Activated CD4-positive, alpha-beta T cell treated with anti-CD3 and anti-CD28 coated beads for 36 hours (primary cell): ENCODE results near the gene OR51A2. TPM values are rescaled to one million over a fixed set of nuclear protein-coding genes. Genes with fewer than 3 reads are reported as not detected.

Experiments used
- ATAC-seq: fragments of 200-7000 bp; cut with Tn5 transposase; one replicate; pipeline ENCODE4 v1.10.0; 2021; ENCODE audit warnings: mild to moderate bottlenecking, moderate library complexity
- CTCF ChIA-PET: fragments of 350-600 bp; sonication (Branson Sonifier 250); formaldehyde crosslinking; loops from one replicate; lab custom pipeline; 2021; ENCODE audit warnings: antibody characterized with exemption; lab: Charles Lee
- POLR2A ChIA-PET: fragments of 350-600 bp; sonication (Branson Sonifier 250); formaldehyde crosslinking; loops from one replicate; lab custom pipeline; 2021; ENCODE audit warnings: antibody characterized with exemption, inconsistent platforms; lab: Charles Lee
- DNase-seq: peaks from one replicate; pipeline ENCODE4 v3.0.0-alpha.2; 2020
- H3K27ac Mint-ChIP-seq: one replicate; pipeline ENCODE4 v1.8.0; 2021; ENCODE audit warnings: mixed read lengths
- H3K27me3 Mint-ChIP-seq: one replicate; pipeline ENCODE4 v1.8.0; 2021; ENCODE audit warnings: mixed read lengths
- H3K36me3 Mint-ChIP-seq: one replicate; pipeline ENCODE4 v1.8.0; 2021; ENCODE audit warnings: low read depth, mixed read lengths
- H3K4me1 Mint-ChIP-seq: one replicate; pipeline ENCODE4 v1.8.0; 2021; ENCODE audit warnings: mixed read lengths
- H3K4me3 Mint-ChIP-seq: one replicate; pipeline ENCODE4 v1.8.0; 2021; ENCODE audit warnings: mild to moderate bottlenecking, moderate library complexity, mixed read lengths
- H3K9me3 Mint-ChIP-seq: one replicate; pipeline ENCODE4 v1.8.0; 2021; ENCODE audit warnings: low read depth, mixed read lengths
- intact Hi-C, 2 experiments: fragments of 100-400 bp; cut with DNase I in 1 of 2; cut with micrococcal nuclease in 1 of 2; formaldehyde crosslinking; loops; one replicate each; pipeline versions ENCODE4 v1.14.2 to v1.15.1; 2022 to 2024; cut with DNase I, micrococcal nuclease
- total RNA-seq, 2 experiments: library from RNA; stranded (reverse); gene quantifications; one replicate each; pipeline ENCODE4 v1.2.3, GENCODE V29; 2021

OR51A2 gene
- total RNA-seq, 2 experiments from 2014 or later, result not detected

DNA sequence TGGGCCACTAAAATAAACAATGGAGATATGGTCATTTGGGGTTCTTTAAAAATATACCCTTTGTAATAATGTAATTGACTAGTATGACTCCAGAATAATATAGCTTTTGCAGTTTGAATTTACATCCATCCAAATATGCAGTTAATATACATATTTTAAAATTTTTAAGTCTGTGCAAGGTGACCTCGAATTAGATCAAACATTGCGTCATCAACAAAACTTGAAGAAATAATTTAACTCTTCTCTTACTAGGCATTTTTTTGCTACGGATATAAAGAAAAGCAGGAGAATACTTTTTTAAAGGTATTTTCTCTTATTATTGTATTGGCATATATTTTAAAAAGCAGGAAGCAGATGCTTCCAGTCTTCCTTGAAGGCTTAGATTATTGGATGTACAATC is 18.8 kb downstream of the OR51A2 start:
- CTCF ChIA-PET, result no interaction called here
- DNase-seq, result no peak

DNA sequence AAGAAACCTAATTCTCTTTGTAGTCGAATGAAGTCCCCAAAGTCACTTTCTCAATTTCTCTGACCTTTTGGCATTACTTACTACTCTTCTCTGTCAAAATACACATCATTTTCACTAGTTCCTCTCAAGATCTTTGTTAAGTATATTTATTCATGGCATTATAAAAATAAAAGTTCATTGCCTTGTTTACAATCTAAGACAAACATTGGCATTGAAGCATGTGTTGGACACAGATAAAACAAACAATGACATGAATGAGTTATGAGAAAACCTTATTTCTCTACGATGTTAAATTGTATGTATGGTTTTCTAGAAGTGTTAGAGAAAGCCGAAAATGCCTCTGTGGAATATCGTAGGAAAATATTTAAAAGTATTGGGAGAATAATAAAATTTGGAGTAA is 22.8 kb downstream of the OR51A2 start:
- CTCF ChIA-PET, result no interaction called here
- Mint-ChIP-seq H3K27me3 (no peaks in the 10 kb centered on the region), H3K9me3 (no peaks in the 10 kb centered on the region), H3K27ac (no peak overlapping the region), H3K36me3 (no peaks in the 10 kb centered on the region), H3K4me3 (no peak overlapping the region), H3K4me1 (no peaks in the 10 kb centered on the region)
- DNase-seq (no peak), ATAC-seq (no peak)
- intact Hi-C loops, result no loop called here
- POLR2A ChIA-PET, result no interaction called here

More for the DNA sequence above, 18.8 kb downstream of the OR51A2 start:
- intact Hi-C loops, result no loop called here
- H3K27ac Mint-ChIP-seq, result no peak overlapping the region
- no peak for ATAC-seq
- POLR2A ChIA-PET, result no interaction called here
- H3K9me3 Mint-ChIP-seq, result no peaks in the 10 kb centered on the region
- no peaks in the 10 kb centered on the region for H3K27me3 Mint-ChIP-seq
- no peaks in the 10 kb centered on the region for H3K4me1 Mint-ChIP-seq
- no peak overlapping the region for H3K4me3 Mint-ChIP-seq
- no peaks in the 10 kb centered on the region for H3K36me3 Mint-ChIP-seq

DNA sequence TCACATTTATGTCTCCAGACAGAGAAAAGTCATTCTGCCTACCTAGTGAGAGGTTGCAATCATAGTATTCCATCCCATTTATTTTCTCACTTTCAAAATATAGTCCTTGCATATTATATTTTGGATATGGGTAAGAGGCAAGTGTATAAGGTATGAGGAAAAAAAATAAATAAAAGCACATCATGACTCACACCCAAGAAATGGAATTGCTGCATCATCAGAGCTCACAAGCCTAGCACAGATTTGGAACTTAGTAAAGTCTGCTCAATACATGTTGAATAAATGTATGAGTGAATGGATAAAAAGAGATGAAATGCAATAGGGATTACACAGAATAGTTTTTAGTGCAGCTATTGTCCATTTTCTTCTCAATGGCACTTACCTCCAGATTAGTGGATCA is 28.9 kb downstream of the OR51A2 start:
- ChIA-PET POLR2A (no interaction called here), CTCF (no interaction called here)
- Mint-ChIP-seq H3K27me3 (peaks cover 11% of the 10 kb centered on the region), H3K9me3 (no peaks in the 10 kb centered on the region), H3K36me3 (no peaks in the 10 kb centered on the region), H3K4me1 (no peaks in the 10 kb centered on the region), H3K4me3 (no peak overlapping the region), H3K27ac (no peak overlapping the region)
- intact Hi-C loops, result no loop called here
- ATAC-seq, result no peak
- no peak for DNase-seq

DNA sequence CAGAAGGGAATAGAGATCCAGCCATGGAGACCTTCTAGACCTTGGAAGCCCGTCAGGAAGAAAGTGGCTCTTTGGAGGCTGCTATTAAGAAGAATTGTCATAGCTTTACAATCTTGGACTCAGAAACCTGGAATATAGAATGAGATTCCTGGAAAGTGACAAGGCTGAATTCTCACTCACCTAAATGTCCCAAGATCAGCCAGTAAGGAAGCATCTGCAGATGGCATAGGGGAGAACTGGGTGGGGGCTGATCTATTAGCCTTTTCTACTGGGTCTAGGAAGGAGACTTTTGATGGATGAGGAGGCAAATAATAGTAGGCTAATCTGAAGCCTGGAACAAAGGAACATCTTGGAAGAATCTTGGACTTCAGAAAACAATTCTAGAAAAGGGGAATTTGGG is 31.3 kb downstream of the OR51A2 start, which contains the start of gene OR51G1:
Gene OR51G1 (minus strand): TSS at position 101 of the 400 bp plus-strand sequence. CDS start 0 bp downstream, at position 101.
- DNase-seq, result no peak
- Mint-ChIP-seq H3K4me1 (no peaks in the 10 kb centered on the region), H3K9me3 (no peaks in the 10 kb centered on the region), H3K27ac (no peak within 1 kb of the TSS), H3K4me3 (no peak within 1 kb of the TSS), H3K36me3 (no peaks in the 10 kb centered on the region), H3K27me3 (peaks cover 11% of the 10 kb centered on the region)
- POLR2A ChIA-PET, result no interaction called here
- intact Hi-C loops, result no loop called here
- no peak for ATAC-seq
- CTCF ChIA-PET, result no interaction called here

DNA sequence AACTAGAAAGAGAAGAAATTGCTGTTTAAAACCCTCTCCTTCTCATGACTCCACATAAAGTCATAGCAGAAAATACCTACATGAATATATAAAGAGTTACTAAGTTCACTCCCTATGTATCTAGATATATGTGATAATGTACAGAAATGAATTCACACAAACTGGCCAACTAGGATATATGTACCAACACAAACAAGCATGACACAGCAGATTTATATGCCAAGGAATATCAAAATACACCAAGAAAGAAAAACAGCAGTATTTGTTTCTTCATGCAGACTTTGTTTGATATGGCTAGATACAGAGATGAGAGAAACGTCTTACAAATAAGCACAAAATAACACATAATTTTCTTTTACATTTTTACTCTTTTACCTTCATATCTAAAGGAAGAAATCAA is 33.2 kb downstream of the OR51A2 start:
- no peak overlapping the region for H3K4me3 Mint-ChIP-seq
- no peak overlapping the region for H3K27ac Mint-ChIP-seq
- H3K27me3 Mint-ChIP-seq, result peaks cover 11% of the 10 kb centered on the region
- CTCF ChIA-PET, result no interaction called here
- intact Hi-C loops, result no loop called here
- no peaks in the 10 kb centered on the region for H3K9me3 Mint-ChIP-seq
- no peaks in the 10 kb centered on the region for H3K4me1 Mint-ChIP-seq
- DNase-seq, result no peak
- POLR2A ChIA-PET, result no interaction called here
- no peak for ATAC-seq
- H3K36me3 Mint-ChIP-seq, result no peaks in the 10 kb centered on the region

DNA sequence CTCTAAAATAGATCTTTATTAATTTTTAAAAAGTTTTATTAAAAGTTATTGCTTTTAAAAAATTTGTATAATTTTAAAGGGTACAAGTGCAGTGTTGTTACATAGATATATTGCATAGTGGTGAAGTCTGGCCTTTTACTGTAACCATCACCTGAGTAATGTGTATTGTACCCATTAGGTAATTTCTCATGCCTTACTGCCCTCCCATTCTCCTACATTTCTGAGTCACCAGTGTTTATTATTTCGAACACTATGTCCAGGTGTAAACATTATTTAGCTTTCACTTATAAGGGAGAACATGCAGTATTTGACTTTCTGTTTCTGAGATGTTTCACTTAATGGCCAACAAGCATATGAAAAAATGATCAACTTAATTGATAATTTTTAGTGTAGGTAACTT is 33.7 kb downstream of the OR51A2 start:
- no peak for ATAC-seq
- Mint-ChIP-seq H3K27ac (no peak overlapping the region), H3K9me3 (no peaks in the 10 kb centered on the region), H3K27me3 (peaks cover 11% of the 10 kb centered on the region), H3K36me3 (no peaks in the 10 kb centered on the region), H3K4me3 (no peak overlapping the region), H3K4me1 (no peaks in the 10 kb centered on the region)
- ChIA-PET CTCF (no interaction called here), POLR2A (no interaction called here)
- no peak for DNase-seq
- intact Hi-C loops, result no loop called here

DNA sequence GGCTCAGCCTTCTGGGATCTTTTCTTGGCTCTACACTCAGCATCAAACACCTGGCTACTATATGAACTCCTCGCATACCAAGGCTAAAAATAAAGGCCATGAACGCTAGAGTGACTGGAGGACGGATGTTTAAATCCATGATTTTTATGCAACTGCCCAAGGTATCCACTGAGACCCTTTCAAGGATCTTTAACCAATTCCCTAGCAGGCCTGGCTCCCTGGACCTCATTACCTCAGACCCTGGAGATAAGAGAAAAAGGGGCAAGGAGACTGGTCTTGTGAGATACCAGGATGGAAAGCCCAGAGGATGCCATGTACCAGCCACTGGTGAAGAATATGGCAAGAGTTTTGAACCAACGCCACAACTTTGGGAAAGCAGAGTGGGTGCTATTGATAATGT is 36.3 kb downstream of the OR51A2 start, which contains the start of gene OR51G2:
Gene OR51G2 (minus strand): TSS at position 101 of the 400 bp plus-strand sequence. CDS start 3,687 bp downstream, outside the sequence.
- ATAC-seq, result no peak

DNA sequence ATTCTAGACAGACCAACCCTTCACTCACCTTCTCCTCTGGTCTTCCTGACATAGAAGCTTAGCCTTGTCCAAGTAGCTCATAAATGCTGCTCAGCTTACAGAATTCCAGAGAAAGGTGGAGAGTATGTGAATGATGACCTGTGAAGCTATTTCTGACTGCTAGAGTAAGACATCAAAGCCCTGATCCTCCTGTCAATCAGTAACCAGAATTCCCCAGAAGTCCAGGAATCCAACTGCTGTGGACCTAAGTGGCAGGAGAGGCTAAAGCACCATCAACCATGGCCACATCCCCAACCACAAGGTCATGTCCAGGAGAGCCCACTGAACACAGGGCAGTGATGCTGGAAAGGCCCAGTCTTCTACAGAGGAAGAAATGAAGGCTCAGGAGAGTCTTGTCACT is 38.9 kb downstream of the OR51A2 start:
- CTCF ChIA-PET, result interaction anchor here (1.3 kb wide), 1 partner anchor 89 kb away, joined by 3 read pairs; no protein-coding TSS in a partner anchor
- ATAC-seq, result no peak
- H3K4me3 Mint-ChIP-seq, result no peak overlapping the region
- H3K4me1 Mint-ChIP-seq, result no peaks in the 10 kb centered on the region
- no peaks in the 10 kb centered on the region for H3K36me3 Mint-ChIP-seq
- H3K27me3 Mint-ChIP-seq, result peaks cover 8% of the 10 kb centered on the region
- no peak for DNase-seq
- no peaks in the 10 kb centered on the region for H3K9me3 Mint-ChIP-seq
- no peak overlapping the region for H3K27ac Mint-ChIP-seq
- intact Hi-C loops, result no loop called here
- POLR2A ChIA-PET, result no interaction called here

More for the DNA sequence above, 36.3 kb downstream of the OR51A2 start, which contains the start of gene OR51G2:
- intact Hi-C loops, result no loop called here
- DNase-seq, result no peak
- H3K4me3 Mint-ChIP-seq, result no peak within 1 kb of the TSS
- H3K27ac Mint-ChIP-seq, result no peak within 1 kb of the TSS
- POLR2A ChIA-PET, result no interaction called here
- CTCF ChIA-PET, result no interaction called here
- H3K4me1 Mint-ChIP-seq, result no peaks in the 10 kb centered on the region
- H3K36me3 Mint-ChIP-seq, result no peaks in the 10 kb centered on the region
- H3K27me3 Mint-ChIP-seq, result peaks cover 12% of the 10 kb centered on the region
- H3K9me3 Mint-ChIP-seq, result no peaks in the 10 kb centered on the region

Other genes with a start within 250 kb of the OR51A2 start
- not detected for gene OR51F1, start 185.8 kb downstream of the OR51A2 start, total RNA-seq
- gene OR52R1, start 151.3 kb downstream of the OR51A2 start, total RNA-seq, result not detected
- not detected for gene OR51F2, start 134.4 kb downstream of the OR51A2 start, total RNA-seq
- gene OR51S1, start 106.5 kb downstream of the OR51A2 start, total RNA-seq, result not detected
- gene OR51T1, start 73.8 kb downstream of the OR51A2 start, total RNA-seq, result not detected
- not detected for gene OR51A7, start 51.9 kb downstream of the OR51A2 start, total RNA-seq
- gene OR51G2, start 36.4 kb downstream of the OR51A2 start, total RNA-seq, result not detected
- not detected for gene OR51G1, start 31.4 kb downstream of the OR51A2 start, total RNA-seq
- not detected for gene OR51A4, start 8.1 kb downstream of the OR51A2 start, total RNA-seq
- gene OR51L1, start 39.1 kb upstream of the OR51A2 start, total RNA-seq, result not detected
- not detected for gene OR52J3, start 90.8 kb upstream of the OR51A2 start, total RNA-seq
- not detected for gene OR52E2, start 103.9 kb upstream of the OR51A2 start, total RNA-seq
- not detected for gene OR52E1, start 113.9 kb upstream of the OR51A2 start, total RNA-seq
- not detected for gene OR52A5, start 182.6 kb upstream of the OR51A2 start, total RNA-seq
- gene OR52A1, start 199.0 kb upstream of the OR51A2 start, total RNA-seq, result not detected
- gene OR51V1, start 245.0 kb upstream of the OR51A2 start, total RNA-seq, result not detected